Measurements from ENCODE around the gene EPB42. TPM values are rescaled to one million over a fixed set of nuclear protein-coding genes. Genes with fewer than 3 reads are reported as not detected.
A peak's percentile ranks its signal among the peaks of the same experiment; 100 is the strongest.
"Not testable (repeated sequence)": the region's sequence is repeated elsewhere in the genome, so short reads cannot be mapped to it uniquely, and the experiment has no call there.

Gene EPB42
- total RNA-seq, 1 donor from 2014 or later: not detected

- DNase-seq (ENCODE audit: low read depth in 2 of 2): no peak
Measured at GRCh38 chr15:43241100-43241499, 20.3 kb upstream of the EPB42 start.

- DNase-seq (ENCODE audit: low read depth in 2 of 2): peak in 1 of 2 donors; percentile 24
Measured at GRCh38 chr15:43239732-43240491, 19.1 kb upstream of the EPB42 start.

GRCh38 chr15:43238671-43239131 lies 17.9 kb upstream of the EPB42 start:
- no peak for DNase-seq (ENCODE audit: low read depth in 2 of 2)

DNA sequence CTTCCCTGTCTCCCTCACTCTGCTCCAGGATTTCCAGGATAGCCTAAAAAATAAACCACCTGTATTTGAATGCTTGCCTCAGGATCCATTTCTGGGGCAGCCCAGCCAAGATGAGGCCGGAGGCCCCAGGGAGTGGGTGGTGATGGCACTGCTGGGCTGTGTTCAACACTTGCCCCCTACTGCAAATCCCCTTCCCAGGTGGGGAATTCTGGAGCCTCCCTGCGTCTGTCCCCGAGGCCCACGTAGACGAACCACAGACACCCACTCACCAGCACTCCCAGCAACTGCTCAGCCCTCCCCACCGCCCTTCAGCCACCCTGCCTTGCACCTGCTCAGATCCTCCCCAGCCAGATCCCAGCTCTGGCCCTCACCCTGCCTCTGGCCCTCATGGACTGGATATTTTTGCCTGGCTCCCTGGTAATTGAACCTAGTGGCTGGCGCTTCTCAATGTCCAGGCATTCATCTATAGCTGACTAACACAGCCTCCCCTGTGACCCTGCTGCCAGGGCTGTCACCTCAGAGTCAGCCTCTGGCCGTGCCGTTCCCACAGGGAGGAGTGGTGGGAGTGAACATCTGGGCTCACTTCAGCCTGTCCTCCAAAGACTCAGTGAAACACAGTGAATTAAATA lies 17.1 kb upstream of the EPB42 start:
- DNase-seq (ENCODE audit: low read depth in 2 of 2): no peak

DNA sequence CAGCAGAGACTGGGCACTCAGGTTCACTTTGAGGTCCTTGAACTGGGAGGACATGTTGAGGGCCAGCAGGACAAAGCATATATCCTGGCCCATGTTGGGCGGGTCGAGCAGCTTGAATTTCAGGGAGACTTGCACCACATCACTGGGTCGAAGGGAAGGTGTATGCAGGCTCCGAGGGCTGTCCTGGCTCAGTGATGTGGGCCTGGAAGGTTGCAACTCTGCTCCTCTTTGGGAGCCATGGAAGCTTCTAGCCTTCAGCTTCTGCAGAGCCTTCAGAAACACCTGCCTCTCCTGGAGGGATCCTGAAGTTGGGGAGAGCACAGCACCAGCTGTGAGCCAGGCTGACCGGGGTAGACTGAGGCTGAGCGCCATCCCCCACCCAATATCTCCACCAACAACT lies 14.7 kb upstream of the EPB42 start:
- DNase-seq (ENCODE audit: low read depth in 2 of 2): no peak

DNA sequence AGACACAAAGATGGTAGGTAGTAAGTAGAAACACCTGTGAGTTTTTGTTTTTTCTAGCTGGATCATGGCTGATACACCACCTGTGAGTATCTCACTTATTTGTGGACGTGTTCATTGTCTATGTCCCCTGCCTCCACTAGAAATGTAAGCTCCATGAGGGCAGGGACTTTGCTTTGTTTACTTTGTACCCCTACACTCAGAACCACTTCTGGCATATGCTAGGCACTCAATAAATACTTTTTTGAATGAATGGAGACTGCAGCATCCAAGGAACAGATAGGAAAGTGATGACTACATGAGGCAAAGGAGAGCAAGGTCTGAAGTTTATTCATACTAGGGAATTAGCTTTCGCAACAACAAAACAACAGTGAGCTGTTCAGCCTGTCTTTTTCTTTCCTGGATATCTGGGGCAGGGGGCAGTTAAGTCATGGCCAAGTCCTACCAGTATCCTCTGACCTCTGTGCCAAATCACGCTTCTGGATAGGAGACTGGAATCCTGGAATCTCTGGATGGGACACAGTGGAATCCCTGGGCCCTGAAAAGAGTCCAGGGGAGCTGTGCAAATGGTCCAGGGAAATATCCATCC lies 11.6 kb upstream of the EPB42 start:
- DNase-seq (ENCODE audit: low read depth in 2 of 2): no peak

- no peak for DNase-seq (ENCODE audit: low read depth in 2 of 2)
Measured at GRCh38 chr15:43230640-43231115, 9.9 kb upstream of the EPB42 start.

- no peak for DNase-seq (ENCODE audit: low read depth in 2 of 2)
Measured at GRCh38 chr15:43229977-43230376, 9.2 kb upstream of the EPB42 start.

GRCh38 chr15:43226436-43227305 lies 5.9 kb upstream of the EPB42 start:
- no peak for DNase-seq (ENCODE audit: low read depth in 2 of 2)

DNA sequence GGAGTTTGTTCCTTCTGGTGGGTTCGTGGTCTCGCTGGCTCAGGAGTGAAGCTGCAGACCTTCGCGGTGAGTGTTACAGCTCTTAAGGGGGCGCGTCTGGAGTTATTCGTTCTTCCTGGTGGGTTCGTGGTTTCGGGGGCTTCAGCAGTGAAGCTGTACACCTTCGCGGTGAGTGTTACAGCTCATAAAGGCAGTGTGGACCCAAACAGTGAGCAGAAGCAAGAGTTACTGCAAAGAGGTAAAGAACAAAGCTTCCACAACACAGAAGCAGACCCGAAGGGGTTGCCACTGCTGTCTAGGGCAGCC lies 5.1 kb upstream of the EPB42 start:
- not testable (repeated sequence) for DNase-seq (ENCODE audit: low read depth in 2 of 2)

- DNase-seq (ENCODE audit: low read depth in 2 of 2): peak; percentile 40 to 69
Measured at GRCh38 chr15:43225201-43225949, 4.6 kb upstream of the EPB42 start.

DNA sequence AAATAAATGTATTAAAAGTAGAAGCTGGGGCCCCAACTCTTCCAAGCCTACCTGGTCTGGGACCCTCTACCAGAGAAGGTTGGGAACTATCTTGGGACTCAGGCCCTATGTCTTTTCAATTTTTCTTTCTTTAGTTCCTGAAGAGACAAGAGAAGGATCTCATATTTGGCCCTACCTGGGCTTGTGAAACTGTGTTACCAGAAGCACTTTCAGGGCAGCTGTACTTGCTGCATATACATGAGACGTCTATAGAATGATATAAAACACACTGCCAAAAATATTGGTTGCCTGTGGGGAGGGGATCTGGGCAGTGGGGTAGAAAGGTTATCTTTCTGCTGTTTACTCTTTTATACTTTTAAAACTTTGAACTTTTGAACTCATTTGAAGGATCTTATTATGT lies 604 bp upstream of the EPB42 start:
- DNase-seq (ENCODE audit: low read depth in 2 of 2): no peak

GRCh38 chr15:43219929-43220928 lies 589 bp downstream of the EPB42 start:
- DNase-seq (ENCODE audit: low read depth in 2 of 2): no peak

GRCh38 chr15:43218908-43219706 lies 1.7 kb downstream of the EPB42 start:
- DNase-seq (ENCODE audit: low read depth in 2 of 2): peak in 1 of 2 donors; percentile 27

DNA sequence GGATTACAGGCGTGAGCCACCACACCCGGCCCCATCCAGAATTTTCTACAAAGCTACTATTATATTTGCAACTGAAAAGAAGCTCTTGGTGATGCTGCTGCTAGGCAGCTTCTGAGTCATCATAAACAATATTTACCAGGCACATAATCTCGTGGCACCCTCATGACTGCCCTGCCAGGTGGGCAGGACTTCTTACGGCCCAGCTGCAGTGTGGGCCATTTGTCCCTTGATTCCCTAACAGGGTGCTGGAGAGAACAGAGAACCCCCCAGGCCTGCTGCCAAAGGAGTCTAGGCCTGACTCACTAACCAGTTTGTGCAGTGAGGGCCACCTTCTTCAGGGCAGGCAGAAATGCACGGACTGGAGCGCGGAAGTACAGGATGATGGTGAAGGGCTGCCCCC lies 4.9 kb downstream of the EPB42 start:
- no peak for DNase-seq (ENCODE audit: low read depth in 2 of 2)

DNA sequence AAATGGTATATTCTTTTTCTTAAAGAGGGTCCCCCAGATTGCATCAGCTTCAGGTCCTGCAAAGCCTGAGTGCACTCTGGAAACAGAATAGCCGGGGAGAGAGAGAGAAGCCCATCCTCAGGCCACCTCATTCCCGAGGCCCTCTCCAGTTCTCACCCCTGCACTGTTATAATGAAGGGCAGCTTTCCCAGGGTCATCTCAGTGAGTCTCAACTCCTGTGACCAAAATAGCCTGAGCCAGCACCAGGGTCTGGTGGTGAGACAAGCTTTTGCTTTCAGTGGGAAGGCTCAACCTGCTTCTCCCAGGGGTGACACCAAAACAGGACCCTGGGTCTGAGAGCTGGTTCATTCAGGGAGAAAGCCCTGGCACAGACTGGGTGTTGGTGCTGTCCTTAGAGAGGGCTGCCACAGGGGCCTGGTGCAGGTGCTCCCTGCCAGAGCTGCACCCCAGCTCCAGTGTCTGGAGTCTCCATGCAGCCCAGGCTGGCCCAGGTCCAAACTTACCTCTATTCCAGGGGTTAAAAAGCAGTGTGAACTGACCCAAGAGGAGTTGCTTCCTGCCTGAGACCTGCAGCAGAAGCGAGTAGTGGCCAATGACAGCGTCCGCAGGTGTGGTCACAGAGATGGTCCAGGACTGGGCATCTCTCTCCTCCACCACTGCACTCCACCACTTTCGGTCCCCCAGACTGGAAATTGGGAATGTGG lies 6.1 kb downstream of the EPB42 start:
- no peak for DNase-seq (ENCODE audit: low read depth in 2 of 2)

DNA sequence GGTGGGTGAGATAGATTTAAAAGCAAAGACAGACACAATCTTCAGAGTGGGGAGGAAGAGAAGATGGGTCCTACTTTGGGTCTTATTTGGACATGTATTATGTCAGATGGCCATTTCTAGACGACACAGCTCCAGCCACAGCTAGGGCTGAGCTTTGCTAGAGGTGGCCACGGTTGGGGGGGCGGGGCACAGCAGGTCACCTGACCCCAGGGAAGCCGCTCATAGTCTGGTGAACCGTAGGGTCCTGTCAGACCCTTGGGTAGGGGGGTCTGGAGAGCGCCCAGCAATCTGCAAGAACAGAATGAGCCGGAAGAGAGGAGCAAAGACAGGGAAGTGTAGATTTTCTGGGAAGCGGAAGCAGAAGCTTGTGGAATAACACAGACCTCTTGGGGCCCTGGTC lies 6.6 kb downstream of the EPB42 start:
- no peak for DNase-seq (ENCODE audit: low read depth in 2 of 2)

DNA sequence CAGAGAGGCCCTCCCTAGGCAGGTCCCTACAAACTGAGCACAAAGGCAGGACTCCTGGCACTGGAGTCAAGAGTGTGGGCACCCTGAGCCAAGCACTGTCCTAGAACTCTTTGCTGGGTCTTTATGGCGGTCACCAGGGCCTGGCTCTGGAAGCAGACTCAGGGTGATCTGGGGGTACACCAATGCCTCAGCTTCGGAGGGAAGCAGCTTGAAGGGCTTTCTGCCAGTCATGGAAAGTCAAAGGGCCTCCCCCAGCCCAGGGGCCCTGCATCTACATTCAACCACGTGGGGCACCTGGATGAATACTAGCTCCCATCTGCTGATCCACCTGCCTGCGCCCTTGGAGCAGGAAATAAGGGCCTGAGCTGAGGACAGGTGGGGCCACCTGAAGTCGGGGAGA lies 7.4 kb downstream of the EPB42 start:
- DNase-seq (ENCODE audit: low read depth in 2 of 2): no peak
